Urinary bladder (tissue), 4 donors: Measurements from ENCODE around the gene STOML1. TPM values are rescaled to one million over a fixed set of nuclear protein-coding genes. Genes with fewer than 3 reads are reported as not detected.

Experiments
- DNase-seq: peaks from one replicate; pipeline ENCODE4 v3.0.0-alpha.2; 2015; ENCODE audit errors: extremely low spot score
- H3K27ac ChIP-seq: one replicate; pipeline ENCODE4 v1.5.1; 2013; ENCODE audit warnings: low read depth, mild to moderate bottlenecking, moderate library complexity
- H3K36me3 ChIP-seq: one replicate; pipeline ENCODE4 v1.6.1; 2013; ENCODE audit warnings: mild to moderate bottlenecking, moderate library complexity; ENCODE audit not compliant: insufficient read depth
- H3K4me1 ChIP-seq: one replicate; pipeline ENCODE4 v1.6.1; 2013; ENCODE audit warnings: mild to moderate bottlenecking, moderate library complexity; ENCODE audit not compliant: insufficient read depth
- H3K4me3 ChIP-seq: one replicate; pipeline ENCODE4 v1.5.1; 2013; ENCODE audit warnings: low read depth, low read length
- WGBS: extraction: QIAGEN DNeasy Blood & Tissue Kit; methylation state at CpG from one replicate; pipeline ENCODE4 v1.1.7; 2013; 5-methylcytosine and 5-hydroxymethylcytosine counted together
- polyA plus RNA-seq: library from polyadenylated mRNA; stranded (reverse); fragments of 200-250 nt; gene quantifications from one replicate; pipeline ENCODE4 v1.2.3, GENCODE V29; 2013
- total RNA-seq: library from RNA; depleted of rRNA; stranded (reverse); fragments of >200 nt; gene quantifications from one replicate; pipeline ENCODE4 v1.2.3, GENCODE V29; 2014
- donor health status: healthy with polysubstance abuse.
- donor health status: healthy.

Gene STOML1
- total and polyA plus RNA-seq, 2 donors = 8.4 to 25.5 TPM

DNA sequence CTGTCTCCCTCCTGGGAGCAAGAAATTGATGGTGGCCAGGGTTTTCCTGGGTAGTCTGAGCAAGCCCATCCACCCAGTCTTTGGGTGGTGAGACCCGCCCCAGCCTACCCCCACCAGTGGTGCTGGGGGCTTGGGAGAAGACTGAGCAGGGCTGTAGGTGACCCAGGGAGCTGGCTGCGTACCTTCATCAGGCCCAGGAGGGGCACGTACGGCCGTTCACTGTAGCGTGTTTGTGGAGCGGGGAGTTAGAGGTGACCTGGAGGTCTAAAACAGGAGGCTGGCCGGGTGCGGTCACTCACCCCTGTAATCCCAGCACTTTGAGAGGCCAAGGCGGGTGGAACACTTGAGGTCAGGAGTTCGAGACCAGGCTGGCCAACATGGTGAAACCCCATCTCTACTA, 54.4 kb downstream of the STOML1 start:
- no peak for DNase-seq
- no peaks in the 10 kb centered on the region for H3K36me3 ChIP-seq
- no peaks in the 10 kb centered on the region for H3K4me1 ChIP-seq
- 97% methylated on average over 11 of the region's 11 CpGs for WGBS
- H3K4me3 ChIP-seq = no peak overlapping the region
- H3K27ac ChIP-seq = no peak overlapping the region

DNA sequence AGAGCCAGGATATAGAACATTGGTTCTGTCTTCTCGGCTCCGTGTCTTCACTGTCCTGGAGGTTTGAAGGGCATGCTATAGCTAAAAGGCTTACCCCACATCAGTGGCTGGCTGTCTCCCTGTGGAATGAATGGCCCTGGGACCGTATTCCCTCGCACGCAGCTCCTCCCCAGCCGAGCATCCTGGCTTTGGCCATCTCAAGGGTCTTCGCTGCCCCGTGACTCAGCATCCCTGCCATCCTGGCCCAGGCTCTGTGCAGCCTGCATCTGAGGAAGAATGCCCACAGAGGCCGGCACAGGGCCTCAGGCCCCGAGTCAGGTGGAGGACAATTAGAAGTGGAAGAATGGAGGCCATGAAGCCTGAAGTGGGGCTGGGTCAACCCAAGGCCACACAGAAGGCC, 54.8 kb downstream of the STOML1 start:
- Histone ChIP-seq H3K27ac (no peak overlapping the region), H3K36me3 (no peaks in the 10 kb centered on the region), H3K4me1 (no peaks in the 10 kb centered on the region), H3K4me3 (no peak overlapping the region)
- WGBS = 85% methylated on average over 10 of the region's 10 CpGs
- no peak for DNase-seq

DNA sequence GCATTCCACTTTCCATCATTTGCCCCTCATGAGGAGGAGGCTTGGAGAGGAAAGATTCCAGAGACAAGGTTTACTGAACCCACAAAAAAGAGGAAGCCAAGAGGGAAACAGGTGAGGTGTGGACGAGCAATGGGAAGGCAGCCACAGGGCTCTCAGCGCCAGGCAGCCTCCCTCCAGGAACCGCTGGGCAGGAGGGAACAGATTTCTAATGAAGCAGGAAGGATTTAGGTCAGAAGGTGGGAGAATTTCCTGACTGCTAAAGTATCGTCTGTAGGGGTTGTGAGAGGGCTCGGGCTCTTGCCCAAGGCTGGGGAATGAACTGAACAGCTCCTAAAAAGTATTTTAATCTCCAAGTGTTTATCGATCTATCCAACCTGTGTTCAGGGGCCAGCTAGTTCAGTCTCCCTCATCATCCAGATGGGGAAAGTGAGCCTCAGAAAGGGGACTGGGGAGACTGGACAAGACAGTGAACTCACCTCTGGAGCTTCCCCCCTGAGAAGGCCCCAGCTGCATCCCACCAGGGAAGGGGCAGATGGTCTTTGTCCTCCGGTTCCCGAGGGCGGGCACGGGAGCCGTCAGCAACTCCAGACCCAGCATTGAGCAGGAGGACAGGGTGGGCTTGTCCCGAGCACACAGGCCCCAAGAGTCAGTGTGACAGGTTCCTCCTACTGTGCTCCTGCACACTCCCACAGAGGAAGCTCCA, 55.4 kb downstream of the STOML1 start:
- Histone ChIP-seq H3K36me3 (no peaks in the 10 kb centered on the region), H3K27ac (no peak overlapping the region), H3K4me3 (no peak overlapping the region), H3K4me1 (no peaks in the 10 kb centered on the region)
- DNase-seq = no peak
- WGBS = 48% methylated on average over 12 of the region's 12 CpGs

DNA sequence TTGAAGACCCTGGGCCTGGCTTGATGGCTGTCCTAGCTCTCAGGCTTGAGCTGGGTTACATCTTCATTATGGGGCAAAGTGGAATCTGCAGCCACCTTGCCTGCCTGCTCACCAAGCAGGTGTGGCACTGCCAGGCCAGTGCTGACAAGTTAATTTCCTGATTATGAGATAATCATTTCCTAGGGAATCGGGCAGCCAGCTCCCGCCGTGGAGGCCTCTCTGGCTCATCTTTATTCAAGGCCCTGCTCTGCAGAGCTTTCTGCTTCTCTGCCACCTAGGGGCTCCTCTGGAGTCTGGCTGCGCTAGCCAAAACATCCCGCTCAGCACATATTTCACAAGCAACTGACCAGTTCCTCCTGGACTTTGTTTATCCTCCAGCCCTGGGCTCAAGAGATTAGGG, 55.9 kb downstream of the STOML1 start:
- no peaks in the 10 kb centered on the region for H3K4me1 ChIP-seq
- no peak overlapping the region for H3K27ac ChIP-seq
- no peak overlapping the region for H3K4me3 ChIP-seq
- no peak for DNase-seq
- WGBS = 18% methylated on average over 5 of the region's 5 CpGs
- H3K36me3 ChIP-seq = no peaks in the 10 kb centered on the region

DNA sequence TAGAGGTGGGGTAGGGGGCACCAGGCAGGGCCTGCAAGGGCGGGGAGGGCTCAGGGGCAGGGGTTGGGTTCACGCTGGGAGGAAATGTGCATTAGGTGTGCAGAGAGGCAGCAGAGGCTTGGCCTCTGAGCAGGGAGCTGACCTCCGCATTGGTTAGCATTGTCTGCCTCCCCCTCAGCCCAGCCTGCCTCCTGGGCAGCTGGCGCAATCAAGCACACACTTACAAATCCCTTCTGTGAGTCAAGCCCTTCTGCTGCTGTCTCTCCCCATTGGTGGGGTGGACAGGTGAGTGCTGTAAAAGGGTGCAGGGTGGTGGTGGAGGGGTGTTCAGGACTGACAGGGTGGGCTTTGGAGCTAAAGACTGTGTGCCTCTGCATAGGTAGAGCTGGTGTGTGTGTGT, 56.5 kb downstream of the STOML1 start:
- Histone ChIP-seq H3K27ac (no peak overlapping the region), H3K4me3 (no peak overlapping the region), H3K4me1 (no peaks in the 10 kb centered on the region), H3K36me3 (no peaks in the 10 kb centered on the region)
- DNase-seq = no peak
- WGBS = 92% methylated on average over 4 of the region's 4 CpGs

DNA sequence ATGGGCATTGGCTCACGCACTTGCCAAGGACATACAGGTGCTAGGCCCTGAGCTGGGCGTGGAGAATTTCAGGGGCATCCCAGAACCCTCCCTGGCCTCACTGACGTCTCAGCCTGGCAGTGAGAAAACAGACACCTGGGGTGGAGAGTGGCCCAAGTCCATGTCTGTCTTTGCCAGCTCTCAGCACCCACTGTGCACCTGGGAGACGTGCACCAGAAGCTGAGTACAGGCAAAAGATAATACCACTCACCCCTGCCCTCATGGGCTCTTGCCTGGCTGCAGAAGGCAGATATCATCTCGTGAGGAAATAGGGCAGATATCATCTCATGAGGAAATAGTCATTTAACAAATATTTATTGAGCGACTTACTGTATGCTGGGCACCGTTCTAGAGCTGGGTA, 57.8 kb downstream of the STOML1 start:
- WGBS = 77% methylated on average over 7 of the region's 7 CpGs
- no peaks in the 10 kb centered on the region for H3K36me3 ChIP-seq
- no peak for DNase-seq
- H3K4me3 ChIP-seq = no peak overlapping the region
- no peaks in the 10 kb centered on the region for H3K4me1 ChIP-seq
- no peak overlapping the region for H3K27ac ChIP-seq

DNA sequence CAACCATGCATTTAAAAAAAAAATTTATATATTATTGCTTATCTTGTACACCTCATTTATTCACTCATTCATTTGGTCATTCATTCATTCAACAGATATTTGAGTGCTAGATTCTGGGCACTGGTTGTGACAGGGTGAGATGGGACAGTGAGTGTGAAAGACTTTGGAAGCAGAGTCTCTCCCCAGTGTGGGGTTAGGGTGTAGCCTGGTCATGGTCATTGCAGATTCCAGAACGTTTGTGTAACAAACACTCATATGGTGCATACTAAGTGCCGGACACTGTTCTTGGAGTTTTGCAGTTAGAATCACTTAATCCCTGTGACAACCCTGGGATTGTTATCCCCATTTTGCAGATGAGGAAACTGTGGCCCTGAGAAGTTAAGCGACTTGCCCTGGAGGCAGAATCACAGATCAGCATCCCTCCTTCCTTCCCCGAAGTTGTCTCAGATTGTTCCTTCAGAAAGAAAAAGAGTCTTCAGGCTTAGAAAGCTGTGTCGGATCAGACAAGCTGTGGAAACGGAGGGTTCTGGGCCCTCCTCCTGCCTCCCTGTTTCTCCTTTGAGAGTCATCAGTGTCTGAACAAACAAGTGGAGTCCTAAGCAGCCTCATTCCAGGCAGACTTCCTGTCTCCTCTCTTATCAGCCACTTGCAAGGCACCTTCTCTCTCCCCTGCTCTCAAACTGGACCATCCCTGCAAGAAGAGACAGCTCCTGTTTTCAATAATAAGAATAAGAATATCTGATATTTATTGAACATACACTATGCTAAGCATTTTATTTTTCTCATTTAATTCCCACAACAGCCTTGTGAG, 59.5 kb downstream of the STOML1 start:
- no peak for DNase-seq
- WGBS = 71% methylated on average over 6 of the region's 6 CpGs
- H3K4me3 ChIP-seq = no peak overlapping the region
- no peaks in the 10 kb centered on the region for H3K4me1 ChIP-seq
- no peaks in the 10 kb centered on the region for H3K36me3 ChIP-seq
- H3K27ac ChIP-seq = no peak overlapping the region

DNA sequence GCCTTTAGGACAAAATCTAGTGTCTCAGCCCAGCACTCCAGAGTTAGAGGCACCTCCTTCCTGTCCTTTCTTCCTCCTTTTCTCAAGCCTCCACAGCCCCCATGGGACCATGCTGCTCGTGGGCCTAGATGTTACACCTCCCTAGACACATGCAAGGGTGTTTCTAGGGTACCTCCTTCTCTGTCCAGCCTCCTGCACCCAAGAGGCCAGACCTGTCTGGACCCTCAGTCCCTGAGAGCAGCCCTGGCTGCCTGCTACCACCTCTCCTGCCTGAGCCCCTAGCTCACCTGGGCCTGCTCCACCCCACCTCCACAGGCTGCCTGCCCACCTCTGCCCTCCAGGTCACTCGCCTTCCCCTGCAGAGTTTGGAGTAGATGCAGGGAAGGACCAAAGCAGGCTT, 60.7 kb downstream of the STOML1 start:
- Histone ChIP-seq H3K4me1 (no peaks in the 10 kb centered on the region), H3K36me3 (no peaks in the 10 kb centered on the region), H3K4me3 (no peak overlapping the region), H3K27ac (no peak overlapping the region)
- 69% methylated on average over 2 of the region's 2 CpGs for WGBS
- DNase-seq = no peak

DNA sequence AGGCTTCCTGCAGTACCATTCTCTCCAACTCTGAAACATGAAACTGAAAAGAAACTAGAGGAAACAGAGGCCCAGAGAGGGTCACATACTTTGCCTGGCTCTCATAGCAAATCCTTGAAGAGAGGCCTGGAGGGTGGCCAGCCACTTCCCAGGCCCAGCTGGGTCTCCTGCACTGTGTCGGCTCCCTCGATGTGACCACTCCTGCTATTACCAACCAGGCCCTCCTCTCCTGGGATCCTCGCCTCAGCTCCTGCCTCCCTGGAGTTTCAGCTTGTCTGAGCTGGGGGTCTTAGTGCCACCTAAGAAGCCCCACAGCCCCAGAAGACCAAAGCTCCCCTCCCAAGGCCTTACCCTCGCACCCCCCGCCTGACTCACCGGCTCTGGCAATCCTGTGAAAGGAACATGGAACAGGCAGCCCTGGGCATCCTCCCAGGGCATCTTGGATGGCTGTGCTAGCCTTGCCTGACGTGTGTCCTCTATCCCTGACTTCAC, 61.3 kb downstream of the STOML1 start:
- H3K4me3 ChIP-seq = no peak overlapping the region
- H3K27ac ChIP-seq = no peak overlapping the region
- no peaks in the 10 kb centered on the region for H3K4me1 ChIP-seq
- WGBS = 59% methylated on average over 7 of the region's 7 CpGs
- no peaks in the 10 kb centered on the region for H3K36me3 ChIP-seq
- no peak for DNase-seq

DNA sequence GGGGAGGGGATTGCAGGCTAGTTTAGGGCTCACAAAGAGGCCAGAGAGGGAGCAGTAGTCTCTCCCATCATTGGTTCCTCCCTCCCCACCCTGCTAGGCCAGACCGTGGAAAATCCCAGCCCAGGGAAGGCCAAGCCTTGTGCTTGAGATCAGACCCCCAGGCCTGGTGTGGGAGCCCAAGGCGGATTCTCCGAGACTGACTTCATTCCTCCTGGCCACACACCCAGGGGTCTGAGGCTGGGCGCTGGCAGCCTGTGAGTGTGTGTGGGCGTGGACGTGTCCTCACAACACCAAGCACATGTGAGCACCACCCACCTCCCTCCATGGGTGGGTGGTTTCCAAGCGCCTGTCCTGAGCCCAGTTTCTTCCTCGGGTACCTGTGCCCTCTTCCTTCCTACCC, 61.7 kb downstream of the STOML1 start:
- Histone ChIP-seq H3K36me3 (no peaks in the 10 kb centered on the region), H3K4me3 (no peak overlapping the region), H3K4me1 (no peaks in the 10 kb centered on the region), H3K27ac (no peak overlapping the region)
- 40% methylated on average over 8 of the region's 8 CpGs for WGBS
- DNase-seq = no peak

DNA sequence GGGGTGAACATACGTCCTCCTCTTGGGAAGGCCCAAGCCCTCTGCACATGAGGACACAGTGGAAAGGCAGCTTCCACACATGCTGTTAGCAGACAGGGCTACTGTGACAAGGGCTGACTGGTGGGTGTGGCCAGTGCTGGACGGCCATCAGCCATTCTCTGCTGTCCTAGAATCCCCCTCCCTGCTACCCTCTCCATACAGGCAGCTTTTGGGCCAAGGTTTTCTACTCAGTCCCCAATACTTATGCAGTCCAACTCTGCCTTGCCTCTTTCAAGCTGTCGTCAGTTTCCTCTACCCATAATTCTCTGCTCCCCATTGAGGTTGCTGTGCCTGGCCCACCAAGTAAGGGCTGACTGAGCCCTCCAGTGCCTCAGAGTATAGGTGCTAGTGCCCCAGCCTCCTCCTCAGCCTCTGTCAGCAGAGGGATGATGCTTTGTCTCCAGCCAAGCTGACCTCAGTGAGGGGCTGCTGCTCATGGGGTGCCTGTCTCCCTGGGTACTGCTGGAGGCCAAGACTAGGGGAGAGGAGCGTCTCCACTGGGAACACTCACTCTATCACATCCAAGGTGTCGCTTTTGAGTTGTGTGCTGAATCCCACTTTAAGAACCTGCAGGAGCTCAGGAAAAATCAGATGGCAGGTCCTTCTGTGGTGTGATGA, 63.0 kb downstream of the STOML1 start:
- Histone ChIP-seq H3K27ac (no peak overlapping the region), H3K4me3 (no peak overlapping the region), H3K4me1 (no peaks in the 10 kb centered on the region), H3K36me3 (no peaks in the 10 kb centered on the region)
- no peak for DNase-seq
- WGBS = 57% methylated on average over 5 of the region's 5 CpGs
